NCI-H146 treated with DMSO at 0.1 percent for 48 hours (cell line): Measurements from ENCODE around the gene PRM3.
A peak's percentile ranks its signal among the peaks of the same experiment; 100 is the strongest.

ENCODE experiments used
- DNase-seq: peaks from one replicate; lab custom pipeline; 2025; ENCODE audit not compliant: unreplicated experiment; lab: John Stamatoyannopoulos, UW

PRM3 gene

GRCh38 chr16:11259655-11260595, 13.5 kb downstream of the PRM3 start:
- DNase-seq, result no peak

GRCh38 chr16:11258553-11259492, 14.6 kb downstream of the PRM3 start:
- no peak for DNase-seq

- peak; percentile 70 for DNase-seq
These were observed 16.1 kb downstream of the PRM3 start for GRCh38 chr16:11257131-11257938.

- DNase-seq, result no peak
These were observed 16.7 kb downstream of the PRM3 start for GRCh38 chr16:11256661-11257130.

GRCh38 chr16:11255737-11256660, 17.4 kb downstream of the PRM3 start, which contains the start of gene SOCS1:
Gene SOCS1, minus strand, starts transcription at chr16:11256204. Its CDS starts 726 bp downstream, at chr16:11255478.
- peak; percentile 72 for DNase-seq

- no peak for DNase-seq
These were observed 18.3 kb downstream of the PRM3 start for GRCh38 chr16:11254913-11255736.

- no peak for DNase-seq
These were observed 19.2 kb downstream of the PRM3 start for GRCh38 chr16:11253995-11254912.

- DNase-seq, result no peak
These were observed 20.1 kb downstream of the PRM3 start for GRCh38 chr16:11253009-11253994.

- DNase-seq, result no peak
These were observed 20.9 kb downstream of the PRM3 start for GRCh38 chr16:11252482-11252931.

- no peak for DNase-seq
These were observed 21.6 kb downstream of the PRM3 start for GRCh38 chr16:11251525-11252481.

GRCh38 chr16:11250786-11251524, 22.5 kb downstream of the PRM3 start:
- no peak for DNase-seq

- no peak for DNase-seq
These were observed 23.2 kb downstream of the PRM3 start for GRCh38 chr16:11250091-11250785.

- DNase-seq, result no peak
These were observed 24.0 kb downstream of the PRM3 start for GRCh38 chr16:11249233-11250061.
